Sciatic nerve (tissue), 2 donors: ENCODE data around the gene PRSS56. TPM values are rescaled to one million over a fixed set of nuclear protein-coding genes. Genes with fewer than 3 reads are reported as not detected.
A peak's percentile ranks its signal among the peaks of the same experiment; 100 is the strongest.

Source experiments
- ATAC-seq: fragments of 200-7000 bp; cut with Tn5 transposase; one replicate; pipeline ENCODE4 v1.9.1; 2020; ENCODE audit warnings: mild to moderate bottlenecking, moderate library complexity
- DNase-seq: peaks from one replicate; pipeline ENCODE4 v3.0.0-alpha.2; 2020; ENCODE audit warnings: low spot score
- intact Hi-C: fragments of 100-400 bp; cut with DNase I; formaldehyde crosslinking; loops from one replicate; pipeline ENCODE4 v1.14.2; 2022
- total RNA-seq: library from RNA; stranded (reverse); fragmentation: NEBNext Ultra II Directional; extraction: Animal tissue kit (Norgen Biotek cat#: 25700); gene quantifications from one replicate; pipeline ENCODE4 v1.2.1, GENCODE V29; 2021
- donor health status: DM: no; HTN: no; CAD: no.
- donor health status: DM: no; HTN: no; CAD: no.

PRSS56 gene
- total RNA-seq, result not detected

DNA sequence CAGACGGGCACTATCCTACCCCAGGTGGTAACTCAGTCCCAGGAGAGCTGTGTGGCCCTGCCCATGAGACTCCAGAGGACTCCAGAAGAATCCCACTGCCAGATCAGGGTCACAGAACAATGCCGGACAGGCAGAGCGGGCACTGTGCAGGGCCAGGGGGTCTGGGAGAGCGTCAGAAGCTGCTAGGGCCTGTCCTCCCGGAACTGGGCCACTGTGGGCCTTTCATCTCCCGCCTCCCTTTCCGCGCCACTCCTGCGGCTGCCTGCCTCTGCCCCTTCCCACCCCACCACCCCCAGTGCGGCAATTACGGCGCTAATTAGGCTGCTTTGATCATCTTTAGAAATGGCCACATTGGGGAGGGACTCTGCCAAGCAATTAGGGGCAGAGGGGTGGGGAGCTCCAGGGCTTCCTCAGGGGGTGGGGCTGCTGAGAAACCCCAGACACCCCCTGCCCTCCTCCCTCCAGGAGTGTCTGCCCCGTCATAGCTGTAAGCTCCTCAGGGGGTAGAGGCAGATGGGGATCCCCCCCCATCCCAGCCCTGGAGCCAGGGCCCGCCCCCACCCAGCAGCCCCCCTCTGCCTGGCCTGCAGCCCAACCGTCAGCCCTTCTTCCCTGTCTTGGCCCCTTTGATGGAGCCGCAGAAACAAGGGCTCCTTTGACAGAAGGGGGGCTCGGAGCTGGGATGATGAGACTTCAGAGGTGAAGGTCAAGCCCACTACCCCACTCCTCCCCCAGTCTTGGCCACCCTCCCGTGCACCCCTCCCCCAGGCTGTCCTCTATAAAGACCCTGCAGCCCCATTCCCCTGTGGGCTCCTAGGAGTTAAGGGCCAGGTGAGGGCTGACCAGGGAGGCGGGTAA is at the start of gene PRSS56:
PRSS56 (plus strand) TSS at position 808 of the 858 bp plus-strand sequence. CDS start 211 bp downstream, outside the sequence.
- no peak for DNase-seq
- ATAC-seq, result no peak
- intact Hi-C loops, result loop anchor here (10.0 kb wide), 1 partner anchor 615 kb away; no protein-coding TSS in a partner anchor

DNA sequence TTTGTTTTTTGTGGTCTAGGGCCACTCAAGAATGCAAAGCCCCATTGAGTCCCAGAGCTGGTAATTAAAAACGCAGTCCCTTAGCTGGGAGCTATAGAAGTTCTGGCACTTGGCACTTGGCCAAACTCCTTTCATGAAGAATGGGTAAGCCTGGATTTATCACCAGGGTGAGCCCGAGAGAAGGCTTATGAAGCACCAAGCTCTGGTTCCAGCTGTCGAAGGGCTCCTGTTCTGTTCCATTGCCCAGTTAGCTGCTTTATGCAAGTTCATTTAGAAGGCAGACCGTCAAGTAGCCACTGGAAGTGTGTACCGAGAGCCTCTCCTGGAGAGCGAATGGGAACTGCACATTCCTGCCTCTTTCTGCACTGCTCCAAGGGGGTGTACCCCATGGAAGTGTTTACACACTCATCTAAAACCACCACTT is 46.7 kb upstream of the PRSS56 start:
- intact Hi-C loops, result no loop called here
- ATAC-seq, result no peak

DNA sequence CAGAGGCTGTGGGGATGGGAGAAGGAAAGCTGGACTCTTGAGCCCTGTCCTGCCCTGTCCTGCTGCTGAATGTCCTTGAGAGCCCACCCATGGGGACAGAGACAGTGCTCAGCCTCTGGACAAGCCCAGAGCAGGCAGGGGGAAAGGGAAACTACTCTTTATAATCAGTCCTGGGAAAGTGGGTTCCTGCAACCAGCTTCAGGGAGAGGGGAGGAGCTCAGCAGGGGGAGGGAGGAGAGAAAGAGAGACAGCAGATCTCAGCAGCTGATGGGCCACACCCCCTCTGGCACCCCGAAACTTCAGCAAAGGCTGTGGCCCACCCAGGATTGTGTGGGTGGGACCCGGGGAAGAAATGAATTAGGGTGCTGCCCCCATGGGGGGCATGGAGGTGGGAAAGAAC is 44.1 kb upstream of the PRSS56 start:
- DNase-seq, result no peak
- intact Hi-C loops, result no loop called here
- no peak for ATAC-seq

More for the DNA sequence above, 46.7 kb upstream of the PRSS56 start:
- peak; percentile 33 for DNase-seq

DNA sequence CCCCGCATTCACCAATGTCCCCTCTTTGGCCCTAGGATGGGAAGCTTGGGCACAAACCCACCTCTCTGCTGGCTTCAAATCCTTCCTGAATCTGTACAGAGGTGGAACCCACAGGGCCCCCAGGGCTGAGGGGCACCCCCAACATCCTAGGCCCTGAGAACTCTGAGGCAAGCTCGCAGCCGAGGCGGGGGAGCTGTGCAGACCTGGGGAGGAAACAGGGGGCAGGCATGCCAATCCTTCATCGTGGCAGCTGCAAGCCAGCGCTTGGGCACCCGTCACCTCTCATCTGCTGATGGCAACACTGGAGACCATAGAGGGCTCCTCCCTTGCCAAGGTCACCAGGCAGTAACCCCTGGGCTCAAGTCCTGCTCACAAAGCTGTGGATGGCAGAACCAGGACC is 43.4 kb upstream of the PRSS56 start:
- DNase-seq, result peak; percentile 36
- ATAC-seq, result no peak
- intact Hi-C loops, result no loop called here

DNA sequence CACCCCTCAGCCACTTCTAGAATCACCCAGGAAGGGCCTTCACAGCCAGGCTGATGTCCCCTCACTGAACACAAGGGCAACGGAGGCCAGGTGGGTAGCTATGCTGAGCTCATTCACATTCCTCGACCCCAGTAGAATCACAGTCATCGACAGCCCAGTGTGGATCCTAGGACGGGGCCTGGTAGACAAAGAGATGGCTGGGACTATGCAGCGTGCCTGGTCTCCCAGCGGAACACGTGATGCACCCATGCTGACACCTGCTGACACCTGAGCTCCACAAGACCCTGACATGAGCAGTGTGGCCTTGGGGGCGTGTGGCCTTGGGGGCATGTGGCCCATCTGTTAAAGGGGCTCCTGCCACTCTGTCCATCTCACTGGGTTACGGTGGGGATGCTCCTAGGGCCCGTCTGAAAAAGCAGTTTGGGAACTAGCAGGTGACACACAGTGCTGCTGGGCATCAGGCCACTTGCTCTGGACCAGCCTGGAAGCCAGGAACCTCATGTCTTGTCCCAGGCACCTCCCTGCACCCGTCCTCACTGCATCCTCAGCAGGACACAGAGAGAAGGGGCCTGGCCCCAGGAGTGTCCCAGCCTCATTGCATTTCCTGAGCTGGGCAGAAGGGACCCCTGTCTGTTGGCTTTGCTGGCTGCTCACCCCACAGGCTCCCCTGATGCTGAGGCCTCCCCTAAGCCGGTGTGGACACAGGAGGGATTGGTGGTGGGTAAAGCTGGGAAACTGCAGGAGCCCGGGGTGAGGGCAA is 42.3 kb upstream of the PRSS56 start:
- DNase-seq (peak; percentile 36), ATAC-seq (no peak)
- intact Hi-C loops, result no loop called here

DNA sequence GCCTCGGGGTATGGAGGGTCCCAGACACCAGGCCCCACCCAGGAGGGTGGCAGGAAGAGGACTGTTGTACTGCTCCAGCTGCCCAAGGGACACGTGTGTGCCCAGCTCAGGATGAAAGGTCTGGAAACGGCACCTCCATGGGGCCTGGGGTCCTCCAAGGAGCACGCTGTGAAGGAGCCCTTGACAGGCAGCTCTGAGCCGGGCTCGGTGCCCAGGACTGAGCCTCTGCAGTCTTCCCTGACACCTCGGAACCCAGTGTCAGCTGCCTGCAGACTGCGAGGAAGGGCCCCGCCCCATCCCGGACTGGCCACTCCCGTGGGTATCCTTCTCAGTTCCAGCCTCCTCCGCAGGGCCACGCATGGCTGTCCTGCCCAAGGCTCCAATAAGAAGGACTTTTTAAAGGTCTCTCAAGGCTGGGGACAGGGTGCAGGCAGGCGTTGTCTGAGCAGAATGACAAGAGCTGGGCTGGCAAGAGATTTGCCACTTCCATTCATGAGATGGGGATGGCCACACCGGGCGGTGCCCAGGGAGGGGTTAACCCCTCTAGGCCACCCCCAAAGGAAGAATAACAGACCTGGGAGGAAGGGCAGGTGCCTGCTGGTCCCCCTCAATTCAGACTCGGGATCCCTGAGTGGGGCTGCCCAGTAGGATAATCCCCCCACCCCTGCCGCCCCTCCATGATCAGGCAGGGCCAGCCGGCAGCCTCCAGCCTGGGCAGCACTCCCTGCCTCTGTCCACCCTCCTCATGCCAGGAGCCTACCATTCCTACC is 41.4 kb upstream of the PRSS56 start:
- no peak for ATAC-seq
- intact Hi-C loops, result no loop called here
- DNase-seq, result no peak

DNA sequence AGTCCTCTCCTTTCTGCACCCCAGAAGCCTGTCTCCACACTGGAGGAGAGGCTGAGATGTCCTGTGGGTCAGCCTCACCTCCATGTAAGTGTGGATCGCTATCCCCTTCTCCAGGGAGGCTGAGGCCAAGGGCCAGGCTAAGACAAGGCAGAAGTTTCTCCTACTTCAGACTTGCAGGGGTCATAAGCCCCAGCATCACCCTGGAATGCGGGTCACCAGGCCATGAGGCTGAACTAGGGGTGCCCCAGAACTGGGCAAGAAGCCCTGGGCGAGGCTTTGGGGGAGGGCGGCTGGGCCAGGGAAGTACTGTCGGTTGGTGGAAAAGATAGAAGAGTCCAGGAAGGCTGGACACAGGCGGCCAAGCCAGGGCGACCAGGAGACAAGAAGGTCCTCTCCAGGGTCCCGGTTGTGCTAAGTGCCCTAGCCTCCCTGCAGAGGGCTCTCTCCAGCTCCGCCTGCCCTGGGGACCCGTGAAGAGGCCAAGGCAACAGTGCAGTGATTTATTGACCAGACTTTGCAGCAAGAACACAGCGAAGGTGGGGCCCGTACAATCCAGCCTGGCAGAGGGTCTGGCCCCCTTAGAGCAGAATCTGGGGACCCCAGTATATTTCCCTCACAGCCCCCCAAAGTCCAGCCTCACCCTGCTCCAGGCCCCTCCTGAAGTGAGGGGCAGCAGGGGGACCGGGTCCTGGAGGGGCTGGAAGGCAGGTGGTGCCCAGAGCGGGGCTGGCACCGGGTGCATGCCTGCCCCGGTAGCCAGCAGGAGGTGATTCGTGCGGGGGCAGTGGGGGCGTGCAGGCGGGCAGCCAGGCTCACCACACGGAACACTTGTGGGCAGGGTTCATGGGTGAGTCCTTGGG is 40.6 kb upstream of the PRSS56 start:
- DNase-seq (no peak), ATAC-seq (no peak)
- intact Hi-C loops, result no loop called here

DNA sequence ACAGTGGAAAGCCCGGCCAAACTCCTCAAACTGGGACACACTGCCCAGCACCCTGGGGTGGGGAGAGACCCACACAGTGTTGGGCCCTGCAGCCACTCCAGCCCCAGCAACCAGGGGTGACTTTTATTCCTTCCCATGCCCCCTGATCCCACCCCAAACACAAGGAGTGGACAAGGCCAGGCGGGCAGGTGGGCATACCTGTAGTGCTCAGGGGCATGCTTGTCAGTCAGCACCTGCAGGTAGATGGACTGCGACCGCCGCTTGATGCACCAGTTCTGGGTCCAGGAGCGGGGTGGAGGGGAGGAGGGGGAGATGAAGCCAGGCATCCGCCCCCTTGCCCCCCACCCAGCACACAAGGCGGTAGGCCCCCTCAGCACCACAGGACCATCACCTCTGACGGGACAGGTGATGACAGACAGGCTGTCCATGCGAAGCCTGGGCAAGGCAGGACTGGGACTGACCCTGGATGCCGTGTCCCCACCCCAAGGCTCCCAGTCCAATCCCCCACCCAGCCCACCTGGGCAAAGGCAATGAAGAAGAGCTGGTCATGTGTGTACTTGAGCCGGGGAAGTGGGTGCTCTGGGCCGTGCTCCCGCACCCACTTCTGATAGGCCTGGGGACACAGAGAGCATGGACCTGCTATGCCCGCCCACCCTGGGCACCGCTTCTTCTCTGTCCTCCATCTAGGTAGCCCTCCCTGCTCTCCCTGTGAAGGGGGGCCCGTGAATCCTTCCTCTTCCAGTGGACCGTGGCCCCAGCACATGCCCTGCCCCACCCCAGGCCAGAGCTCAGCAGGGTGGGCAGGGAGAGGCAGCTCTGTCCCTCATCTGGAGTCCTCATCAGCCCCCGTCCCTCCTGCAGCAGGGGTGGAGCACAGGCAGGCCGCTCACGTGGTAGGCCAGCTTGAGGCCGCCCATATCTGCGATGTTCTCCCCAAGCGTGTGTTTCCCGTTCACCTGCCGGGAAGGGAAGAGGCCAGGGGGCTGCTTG is 39.7 kb upstream of the PRSS56 start:
- ATAC-seq (no peak), DNase-seq (no peak)
- intact Hi-C loops, result no loop called here

DNA sequence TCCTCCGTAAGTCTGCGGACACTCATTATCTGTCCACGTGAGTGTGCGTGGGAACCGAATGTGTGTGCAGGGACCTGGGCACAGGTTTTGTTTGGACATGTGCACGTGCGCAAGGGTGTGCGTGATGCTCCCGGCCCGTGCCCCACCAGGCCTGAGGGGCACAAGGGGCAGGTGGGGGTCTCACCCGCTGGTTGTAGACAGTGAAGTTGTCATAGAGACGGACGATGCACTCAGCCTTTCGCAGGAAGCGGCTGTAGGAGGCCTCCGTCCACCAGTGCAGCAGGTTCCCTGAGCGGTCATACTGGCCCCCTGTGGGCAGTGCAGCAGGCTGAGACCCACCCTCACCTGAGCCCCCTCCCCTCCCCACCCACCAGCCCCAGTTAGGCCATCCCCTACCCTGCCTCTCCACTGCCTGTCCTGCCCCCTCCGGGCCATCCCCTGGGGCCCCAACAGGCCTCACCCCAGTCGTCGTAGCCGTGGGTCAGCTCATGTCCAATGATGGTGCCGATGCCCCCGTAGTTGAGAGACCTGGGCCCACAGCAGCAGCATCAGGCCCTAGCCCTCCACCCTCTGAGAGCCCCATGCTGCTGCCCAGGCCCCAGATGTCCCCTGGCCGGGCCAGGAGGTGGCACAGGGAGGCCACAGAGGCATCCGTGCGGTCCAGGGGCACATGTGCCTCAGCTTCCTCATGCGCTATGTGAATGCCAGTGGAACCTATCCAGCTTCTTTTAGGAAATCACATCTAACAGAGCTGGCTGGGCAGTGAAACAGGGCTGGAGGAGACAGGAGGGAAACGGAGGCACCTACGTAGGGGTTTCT is 38.7 kb upstream of the PRSS56 start:
- no peak for DNase-seq
- no peak for ATAC-seq
- intact Hi-C loops, result no loop called here

DNA sequence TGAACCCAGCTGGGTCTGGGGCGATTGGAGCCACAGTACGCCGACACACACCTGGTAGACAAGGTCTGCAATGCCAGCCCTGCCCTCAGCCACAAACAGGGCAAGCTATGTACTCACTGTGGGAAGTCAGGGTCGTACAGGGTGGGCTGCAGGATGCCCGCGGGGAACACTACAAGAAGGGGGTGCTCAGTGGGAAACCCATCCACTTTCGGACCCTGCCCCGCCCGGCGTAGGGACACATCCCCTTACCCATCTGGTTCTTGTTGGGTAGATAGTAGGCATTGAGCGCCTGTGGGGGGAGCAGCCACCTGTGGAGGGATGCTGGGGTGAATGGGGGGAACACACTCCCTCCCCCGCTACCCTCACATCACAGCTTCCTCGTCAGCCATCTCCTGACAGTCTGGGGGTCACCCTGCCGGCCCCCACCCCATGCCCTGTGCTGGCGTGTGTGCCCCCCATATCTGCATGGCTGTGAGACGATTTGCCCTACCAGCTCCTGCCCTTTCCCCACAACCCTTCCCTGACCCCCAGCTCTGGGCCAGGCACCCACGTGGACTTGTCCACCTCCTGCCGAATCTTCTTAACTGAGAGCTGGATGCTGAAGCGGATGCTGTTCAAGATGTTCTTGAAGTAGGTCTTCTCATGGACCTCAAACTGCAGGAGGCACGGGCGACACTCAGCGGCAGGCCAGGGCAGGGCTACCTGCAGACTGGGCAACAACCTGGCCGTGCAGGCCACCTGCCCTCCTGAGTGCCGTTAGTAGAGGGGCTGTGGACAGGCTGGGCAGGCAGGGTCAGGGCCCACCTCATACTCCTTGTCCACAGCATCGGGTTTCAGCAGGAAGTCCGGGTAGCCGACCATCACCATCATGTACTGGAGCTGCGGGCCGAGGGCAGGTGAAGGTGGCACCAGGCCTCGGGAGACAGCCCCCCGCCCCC is 37.6 kb upstream of the PRSS56 start:
- no peak for DNase-seq
- intact Hi-C loops, result no loop called here

DNA sequence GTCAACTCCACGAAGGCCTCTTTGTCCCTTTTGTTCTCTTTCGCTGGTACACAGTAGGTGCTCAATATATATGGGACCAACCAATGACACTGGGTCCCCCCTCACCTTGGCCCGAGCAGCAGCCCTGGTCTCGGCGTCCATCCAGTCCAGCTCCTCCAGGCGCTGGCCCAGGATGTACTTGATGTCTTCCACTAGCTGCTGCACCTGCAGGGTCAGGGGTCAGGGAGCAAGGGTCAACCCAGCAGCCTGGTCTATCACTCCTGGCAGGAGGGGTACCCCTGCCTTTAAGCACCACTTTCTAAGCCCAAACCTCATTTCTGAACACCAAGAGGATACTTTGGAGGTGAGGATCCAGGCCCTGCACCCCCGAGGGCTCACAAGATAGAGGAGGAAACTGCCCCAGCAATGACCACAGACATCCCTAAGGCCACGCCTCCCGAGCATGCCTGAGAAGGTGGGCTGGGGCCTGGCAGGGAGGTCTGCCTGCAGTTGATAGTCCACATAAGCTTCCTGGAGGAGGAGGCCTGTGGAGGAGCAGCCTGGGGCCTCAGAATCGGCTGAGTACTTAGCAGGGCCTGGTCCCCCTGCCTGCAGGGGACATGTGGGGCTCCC is 36.8 kb upstream of the PRSS56 start:
- intact Hi-C loops, result no loop called here
- DNase-seq (no peak), ATAC-seq (no peak)

More for the DNA sequence above, 37.6 kb upstream of the PRSS56 start:
- no peak for ATAC-seq

DNA sequence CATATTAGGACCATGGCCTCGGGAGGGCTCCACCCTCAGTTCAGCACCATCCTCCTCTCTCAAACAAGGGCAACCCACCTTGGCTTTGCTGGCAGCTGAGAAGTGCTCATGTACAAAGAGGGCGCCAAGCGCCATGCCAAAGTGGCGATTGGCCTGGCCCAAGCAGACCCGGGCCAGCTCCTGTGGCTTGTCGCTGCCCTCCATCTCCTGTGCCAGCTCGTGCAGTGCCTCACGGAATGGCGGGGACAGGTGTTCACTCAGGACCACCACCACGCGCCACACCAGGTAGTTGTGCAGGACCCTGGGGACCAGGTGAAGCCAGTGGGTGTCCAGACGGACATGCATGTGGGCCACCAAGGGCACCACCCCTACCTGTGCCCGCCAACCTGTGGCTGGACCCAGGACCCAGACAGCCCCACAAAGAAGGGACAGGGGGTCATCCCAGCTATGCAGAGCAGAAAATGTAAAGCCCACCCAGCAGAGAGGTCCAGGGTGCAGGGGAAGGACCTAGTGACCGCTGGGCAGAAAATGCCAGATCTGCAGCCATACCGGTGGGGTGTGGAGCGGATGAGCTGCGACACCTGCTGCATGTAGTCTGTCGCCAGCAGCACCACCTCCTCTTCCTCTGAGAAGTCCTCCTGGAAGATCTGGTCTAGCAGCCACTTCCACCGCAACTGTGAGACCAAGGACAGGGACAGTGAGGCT is 36.1 kb upstream of the PRSS56 start:
- ATAC-seq (no peak), DNase-seq (no peak)
- intact Hi-C loops, result no loop called here

DNA sequence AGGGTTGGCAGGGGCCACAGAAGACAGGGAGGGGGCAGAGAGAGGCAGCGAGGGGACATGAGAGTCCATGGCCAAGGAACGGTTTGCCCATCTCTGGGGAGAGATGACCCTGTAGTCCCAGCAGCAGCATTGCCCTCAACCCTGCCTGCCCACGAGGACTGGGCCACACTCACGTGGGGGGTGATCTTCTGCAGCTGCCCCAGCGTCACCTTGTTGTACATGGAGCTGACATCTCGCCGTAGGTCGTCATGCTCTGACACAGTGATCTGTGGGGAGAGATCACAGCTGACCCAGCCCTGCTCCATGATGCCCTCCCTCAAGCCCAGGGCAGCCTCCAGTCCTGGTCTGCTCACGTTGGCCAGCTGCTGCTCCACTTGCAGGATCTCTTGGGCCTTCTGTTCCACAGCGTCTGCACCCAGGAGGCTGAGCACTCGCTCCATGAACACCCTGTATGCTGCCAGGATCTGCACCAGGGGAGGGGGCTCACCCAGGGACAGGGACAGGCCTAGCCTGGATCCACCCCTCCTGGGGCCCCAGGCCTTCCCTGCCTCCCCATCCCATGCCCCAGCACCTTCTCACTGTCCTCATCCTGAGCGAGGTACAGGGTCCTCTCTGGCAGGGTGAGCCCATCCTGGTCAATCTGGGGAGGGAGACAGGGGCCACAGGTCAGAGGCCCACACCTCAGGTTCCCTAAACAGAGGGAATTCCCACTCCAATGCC is 35.4 kb upstream of the PRSS56 start:
- ATAC-seq (no peak), DNase-seq (no peak)
- intact Hi-C loops, result no loop called here

DNA sequence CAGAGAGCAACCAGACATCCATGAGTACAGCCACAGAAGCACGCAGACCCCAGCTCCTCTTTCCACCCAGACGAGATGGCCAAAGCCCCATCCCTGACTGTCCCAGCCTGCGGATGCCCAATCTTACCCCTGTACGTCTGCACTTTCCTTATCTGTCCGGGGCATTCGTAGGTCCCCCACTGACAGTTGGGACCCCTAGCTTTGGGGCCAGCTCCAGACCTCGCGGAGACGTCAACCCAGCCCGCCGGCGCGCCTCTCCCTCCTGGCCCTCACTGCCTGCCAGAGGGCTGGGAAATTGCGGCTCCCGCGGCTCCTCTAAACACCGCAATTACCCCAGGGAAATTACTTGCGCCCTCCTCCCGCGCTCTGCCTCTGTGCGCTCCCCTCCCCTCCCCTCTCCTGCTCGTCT is 34.8 kb upstream of the PRSS56 start:
- no peak for ATAC-seq
- intact Hi-C loops, result no loop called here
- DNase-seq, result peak; percentile 45
